Fibroblast of lung (primary cell): ENCODE results near the gene RSPH9.

Source experiments
- EZH2 ChIP-seq: IDR thresholded peaks from 2 replicates; pipeline ENCODE4 v1.5.1; 2012; ENCODE audit warnings: low read length, control low read depth, mild to moderate bottlenecking; ENCODE audit errors: missing control alignments
- TF ChIP-seq, protein P1 (sequence below), 2 donors: IDR thresholded peaks in 1 of 2; conservative IDR thresholded peaks in 1 of 2; 1 replicate in 1 of 2; 2 replicates in 1 of 2; pipeline ENCODE4 v1.5.1; 2011 to 2012; ENCODE audit warnings: low read length in 2 of 2, control low read depth in 1 of 2, inconsistent platforms in 1 of 2, low read depth in 1 of 2, mild to moderate bottlenecking in 1 of 2

DNA sequence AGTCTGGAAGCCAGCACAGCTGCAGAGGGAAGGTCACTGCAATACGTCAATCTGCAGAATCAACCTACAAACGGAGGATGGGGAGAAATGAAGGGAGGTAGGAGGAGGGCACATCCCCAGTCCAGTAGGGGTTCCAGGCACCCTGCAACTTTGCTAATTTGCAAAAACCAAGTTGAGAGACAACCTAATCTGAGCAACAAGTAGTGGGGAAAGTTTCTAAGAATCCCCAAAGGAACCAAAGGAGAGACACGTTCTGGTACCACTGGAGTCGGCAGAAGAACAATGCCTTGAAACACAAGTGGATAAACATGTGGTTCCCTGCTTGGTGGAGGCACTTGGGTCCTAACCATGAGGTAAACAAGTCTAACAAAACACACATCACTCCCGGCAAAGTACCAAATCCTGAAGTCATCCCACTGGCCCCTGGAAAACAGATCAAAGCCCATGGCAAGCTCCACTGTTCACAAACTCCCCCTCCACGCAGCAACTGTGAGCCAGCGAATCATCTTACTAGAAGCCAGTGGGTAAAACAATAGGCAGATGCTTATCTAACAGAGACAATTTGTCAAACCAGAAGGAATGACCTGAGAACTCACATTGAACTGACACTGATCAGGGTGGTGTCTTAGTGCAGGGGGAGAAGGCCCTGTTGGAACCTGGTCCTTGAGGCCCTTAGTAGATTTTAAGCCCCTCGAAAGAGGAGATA, 38.0 kb downstream of the RSPH9 start:
- TF ChIP-seq, protein P1, sequence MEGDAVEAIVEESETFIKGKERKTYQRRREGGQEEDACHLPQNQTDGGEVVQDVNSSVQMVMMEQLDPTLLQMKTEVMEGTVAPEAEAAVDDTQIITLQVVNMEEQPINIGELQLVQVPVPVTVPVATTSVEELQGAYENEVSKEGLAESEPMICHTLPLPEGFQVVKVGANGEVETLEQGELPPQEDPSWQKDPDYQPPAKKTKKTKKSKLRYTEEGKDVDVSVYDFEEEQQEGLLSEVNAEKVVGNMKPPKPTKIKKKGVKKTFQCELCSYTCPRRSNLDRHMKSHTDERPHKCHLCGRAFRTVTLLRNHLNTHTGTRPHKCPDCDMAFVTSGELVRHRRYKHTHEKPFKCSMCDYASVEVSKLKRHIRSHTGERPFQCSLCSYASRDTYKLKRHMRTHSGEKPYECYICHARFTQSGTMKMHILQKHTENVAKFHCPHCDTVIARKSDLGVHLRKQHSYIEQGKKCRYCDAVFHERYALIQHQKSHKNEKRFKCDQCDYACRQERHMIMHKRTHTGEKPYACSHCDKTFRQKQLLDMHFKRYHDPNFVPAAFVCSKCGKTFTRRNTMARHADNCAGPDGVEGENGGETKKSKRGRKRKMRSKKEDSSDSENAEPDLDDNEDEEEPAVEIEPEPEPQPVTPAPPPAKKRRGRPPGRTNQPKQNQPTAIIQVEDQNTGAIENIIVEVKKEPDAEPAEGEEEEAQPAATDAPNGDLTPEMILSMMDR (conservative IDR thresholded peaks at IDR 0.05 in 1 of 2, IDR thresholded peaks at IDR 0.05 in 1 of 2; ENCODE audit: low read depth in 1 of 2, low read length in 2 of 2), result no peak
- TF ChIP-seq EZH2, result no peak
